ENCODE results near the gene PTPRF. TPM values are rescaled to one million over a fixed set of nuclear protein-coding genes. Genes with fewer than 3 reads are reported as not detected.

The PTPRF gene
- total RNA-seq, 1 experiment from 2014 or later: 21.4 TPM

DNA sequence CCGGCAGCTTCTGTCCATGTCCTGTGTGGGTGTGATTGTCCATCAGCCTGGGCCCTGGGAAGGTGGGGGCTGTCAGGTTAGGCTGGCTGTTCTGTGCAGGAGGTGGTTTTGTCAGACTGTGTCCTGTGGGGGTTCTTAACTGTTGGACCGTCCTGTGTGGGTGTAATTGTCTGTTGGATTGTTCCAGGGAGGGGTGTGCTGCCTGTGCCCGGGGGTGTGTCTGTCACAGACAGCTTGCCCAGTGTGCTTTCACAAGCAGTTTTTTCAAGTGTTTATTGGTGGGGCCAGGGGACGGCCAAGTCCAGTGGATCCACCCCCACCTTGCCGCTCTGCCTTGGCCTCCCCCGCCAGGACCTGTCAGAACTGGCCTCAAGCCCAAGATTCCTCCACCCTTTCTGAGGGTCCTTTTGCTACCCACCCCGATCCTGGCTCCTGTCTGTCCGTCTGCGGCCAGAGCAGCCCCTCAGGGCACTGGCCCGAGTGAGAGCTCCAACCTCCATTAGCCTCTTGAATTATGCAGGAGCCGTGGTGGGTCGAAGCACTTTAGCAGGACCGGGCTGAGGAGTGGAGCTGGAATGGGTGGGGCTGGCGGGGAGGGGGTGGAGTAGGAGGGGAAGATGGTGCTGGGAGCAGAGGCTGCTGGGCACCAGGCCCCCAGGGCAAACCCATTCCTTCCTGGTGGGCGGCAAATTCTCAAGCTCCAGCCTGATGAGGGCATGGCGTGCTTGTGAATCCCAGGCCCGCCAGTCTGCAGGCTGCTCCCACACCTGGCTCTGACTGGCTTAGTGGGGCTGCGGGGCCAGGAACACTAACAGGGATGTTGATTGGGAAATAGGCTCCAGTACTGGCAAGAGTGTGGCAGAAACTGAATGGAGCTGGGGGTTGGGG lies 47.2 kb downstream of the PTPRF start:
- no peak for DNase-seq (ENCODE audit: low read depth)

DNA sequence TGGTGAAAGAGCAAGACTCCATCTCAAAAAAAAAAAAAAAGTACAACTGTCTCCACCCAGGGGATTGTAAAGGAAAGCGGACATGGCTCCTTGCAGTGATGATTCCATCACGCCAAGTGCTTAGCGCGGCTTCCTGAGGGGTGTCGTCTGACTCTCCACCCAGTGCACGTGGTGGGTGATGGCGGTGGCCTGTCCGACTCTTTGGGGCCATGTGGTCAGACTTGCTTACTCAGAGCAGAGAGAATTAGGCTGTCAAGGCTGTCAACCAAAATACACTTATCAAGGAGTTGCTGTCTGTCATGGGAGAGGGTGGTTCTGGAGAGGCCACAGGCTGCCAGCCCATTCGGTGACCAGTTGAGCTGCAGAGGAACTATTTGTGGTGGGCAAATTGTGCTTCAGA lies 49.4 kb downstream of the PTPRF start:
- no peak for DNase-seq (ENCODE audit: low read depth)

GRCh38 chr1:43582162-43582566 lies 51.5 kb downstream of the PTPRF start:
- peak; percentile 97 for DNase-seq (ENCODE audit: low read depth)

GRCh38 chr1:43583058-43583457 lies 52.4 kb downstream of the PTPRF start:
- DNase-seq (ENCODE audit: low read depth): no peak

GRCh38 chr1:43584204-43584603 lies 53.5 kb downstream of the PTPRF start:
- no peak for DNase-seq (ENCODE audit: low read depth)

DNA sequence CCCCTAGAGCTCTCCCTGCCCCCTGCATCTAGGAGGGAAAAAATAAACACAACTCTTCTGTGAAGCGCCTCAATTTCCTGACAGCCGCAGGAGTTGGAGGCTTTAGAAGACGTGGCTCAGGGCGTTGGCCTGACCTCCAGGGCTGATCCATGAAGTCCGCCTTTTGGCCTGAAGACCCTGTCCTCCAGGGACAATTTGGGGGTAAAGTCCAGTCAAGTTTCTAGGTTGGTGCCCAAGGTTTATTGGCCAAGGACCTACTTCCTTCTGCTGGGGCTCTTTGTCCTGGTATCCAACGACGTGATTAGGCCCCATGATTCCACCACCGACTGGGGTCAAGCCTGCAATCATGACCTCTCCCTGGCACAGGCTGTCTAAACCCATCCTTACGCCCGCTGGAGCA lies 54.9 kb downstream of the PTPRF start:
- no peak for DNase-seq (ENCODE audit: low read depth)

DNA sequence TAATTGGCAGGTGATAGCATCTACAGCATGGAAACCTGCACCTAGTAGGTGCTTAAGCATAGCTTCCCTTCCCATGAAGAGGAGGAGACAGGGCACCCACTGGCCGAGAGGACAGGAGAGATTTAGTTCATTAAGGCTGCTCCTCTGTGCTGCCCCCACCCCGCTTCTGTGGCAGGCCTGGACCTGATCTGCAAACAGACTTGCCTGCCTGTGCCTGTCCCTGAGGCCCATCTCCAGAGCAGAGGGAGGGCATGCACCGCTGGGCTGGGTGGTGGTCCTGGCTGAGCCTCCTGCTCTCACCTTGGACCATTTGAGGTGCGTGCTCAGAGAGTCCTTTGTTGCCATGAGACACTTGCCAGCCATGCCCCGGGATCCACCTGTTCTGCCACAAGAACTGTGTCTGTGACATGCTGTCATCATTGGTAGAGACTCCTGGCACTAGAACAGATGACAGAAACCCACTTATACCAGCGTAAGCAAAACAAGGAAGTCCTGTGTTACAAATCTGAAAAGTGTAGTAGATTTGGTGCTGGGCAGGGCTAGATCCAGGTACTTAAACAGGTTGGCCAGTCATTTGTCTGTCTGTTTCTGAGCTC lies 55.6 kb downstream of the PTPRF start:
- no peak for DNase-seq (ENCODE audit: low read depth)

GRCh38 chr1:43587001-43587400 lies 56.3 kb downstream of the PTPRF start:
- DNase-seq (ENCODE audit: low read depth): no peak

DNA sequence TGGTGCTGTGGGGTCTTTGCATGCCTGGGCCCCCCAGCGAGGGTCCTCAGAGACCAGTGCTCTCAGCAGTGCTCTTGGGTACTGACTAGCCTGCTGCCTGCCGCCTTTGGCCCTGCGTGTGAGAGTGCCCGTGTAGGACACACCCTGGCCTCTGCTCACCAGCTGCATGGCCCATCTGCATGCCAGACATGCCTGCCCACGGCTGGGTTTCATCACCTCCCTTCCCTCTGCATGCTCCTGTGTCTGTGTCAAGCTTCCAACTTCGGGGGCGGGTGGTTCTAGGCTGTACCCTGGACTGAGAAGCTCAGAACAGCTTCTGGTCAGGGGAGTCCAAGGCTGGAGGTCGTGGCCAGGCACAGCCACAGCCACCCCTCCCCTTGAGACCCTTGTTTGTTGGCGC lies 56.9 kb downstream of the PTPRF start:
- DNase-seq (ENCODE audit: low read depth): no peak

- no peak for DNase-seq (ENCODE audit: low read depth)
These were observed 57.9 kb downstream of the PTPRF start for GRCh38 chr1:43588592-43588991.

DNA sequence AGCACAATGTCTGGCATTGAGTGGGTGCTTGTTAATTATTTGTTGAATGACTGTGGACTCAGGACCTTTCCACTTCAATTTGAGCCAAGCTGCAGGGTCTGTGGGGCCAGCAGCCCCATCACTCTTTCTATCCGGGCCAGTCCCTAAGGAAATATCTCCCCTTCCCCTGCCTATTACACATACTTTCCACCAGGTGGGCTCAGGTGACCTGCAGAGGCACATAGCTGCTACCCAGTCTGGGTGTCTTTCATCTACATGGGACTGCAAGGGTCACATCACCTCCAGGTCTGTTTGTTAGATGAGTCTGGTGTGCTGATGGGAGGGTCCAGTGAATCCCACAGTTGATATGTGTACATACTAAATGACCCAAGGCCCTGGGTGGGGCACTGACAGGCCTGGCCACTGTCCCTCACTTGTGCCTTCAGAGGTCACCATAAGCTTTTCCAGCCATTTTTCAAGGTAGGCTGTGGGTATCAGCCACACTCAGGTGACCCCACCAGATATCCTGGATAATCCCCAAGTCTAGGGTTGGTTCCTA lies 59.8 kb downstream of the PTPRF start:
- DNase-seq (ENCODE audit: low read depth): no peak

GRCh38 chr1:43591181-43591580 lies 60.5 kb downstream of the PTPRF start:
- no peak for DNase-seq (ENCODE audit: low read depth)

- no peak for DNase-seq (ENCODE audit: low read depth)
These were observed 61.5 kb downstream of the PTPRF start for GRCh38 chr1:43592051-43592665.

GRCh38 chr1:43592974-43593683 lies 62.4 kb downstream of the PTPRF start:
- DNase-seq (ENCODE audit: low read depth): no peak

GRCh38 chr1:43596579-43596978 lies 65.9 kb downstream of the PTPRF start:
- DNase-seq (ENCODE audit: low read depth): no peak

DNA sequence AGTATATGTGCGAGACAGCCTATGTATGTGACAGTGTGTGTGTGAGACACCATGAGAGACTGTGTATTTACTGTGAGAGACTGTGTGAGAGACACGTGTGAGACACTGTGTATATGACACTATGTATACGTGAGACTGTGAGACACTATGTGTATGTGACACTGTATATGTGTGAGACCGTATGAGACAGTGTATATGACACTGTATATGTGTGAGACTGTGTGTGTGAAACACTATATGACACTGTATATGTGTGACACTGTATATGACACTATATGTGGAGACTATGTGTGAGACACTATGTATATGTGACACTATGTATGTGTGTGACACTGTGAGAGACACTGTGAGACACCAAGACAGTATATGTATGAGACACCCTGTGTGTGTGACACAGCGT lies 66.3 kb downstream of the PTPRF start:
- no peak for DNase-seq (ENCODE audit: low read depth)

GRCh38 chr1:43597721-43598120 lies 67.0 kb downstream of the PTPRF start:
- DNase-seq (ENCODE audit: low read depth): no peak

GRCh38 chr1:43598622-43599021 lies 67.9 kb downstream of the PTPRF start:
- DNase-seq (ENCODE audit: low read depth): no peak

DNA sequence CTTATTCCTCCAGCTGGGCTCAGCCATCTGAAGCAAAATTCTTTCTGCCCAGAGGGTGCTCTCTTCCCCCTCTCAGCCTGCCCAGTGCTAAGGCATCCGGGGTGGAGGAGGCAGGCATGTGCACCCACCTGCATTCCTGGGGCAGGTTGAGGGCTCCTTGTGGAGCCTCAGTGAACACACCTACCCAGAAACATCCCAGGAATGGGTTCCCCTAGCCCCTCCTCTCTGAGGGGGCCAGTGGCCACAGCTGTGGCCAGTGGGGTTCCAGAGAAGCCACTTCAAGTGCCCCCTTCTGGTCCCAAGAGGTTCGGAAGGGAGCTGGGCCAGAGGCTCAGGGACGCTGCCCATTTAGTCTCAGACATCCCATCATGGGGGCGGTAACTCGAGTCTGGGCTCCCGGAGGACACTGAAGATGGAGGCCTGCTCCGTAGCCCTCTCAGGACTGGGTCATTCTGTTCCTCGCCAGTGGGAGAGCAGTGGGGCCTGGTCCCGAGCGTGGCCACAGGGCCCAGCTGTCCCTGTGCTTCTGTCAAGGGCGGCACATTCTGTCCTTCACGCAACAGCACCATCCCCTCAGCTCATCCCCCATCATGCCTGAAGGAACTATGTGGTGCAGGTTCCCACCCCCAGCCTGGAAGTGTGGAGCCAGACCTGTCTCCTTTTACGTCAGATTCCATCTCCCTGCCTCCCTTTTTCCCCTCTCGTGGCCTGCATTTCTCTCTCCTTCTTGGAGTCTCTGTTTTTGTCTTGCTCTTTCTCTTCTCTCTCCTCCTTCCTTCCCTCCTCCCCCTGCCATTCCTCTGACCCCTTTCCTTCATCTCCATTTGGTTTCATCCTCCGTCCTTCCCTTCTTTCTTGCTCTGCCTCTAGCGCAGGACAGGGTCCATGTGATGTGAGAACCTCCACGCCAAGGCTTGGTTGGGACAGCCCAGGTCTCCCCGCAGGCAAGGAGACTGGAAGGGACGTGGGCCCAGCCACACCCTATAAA lies 69.6 kb downstream of the PTPRF start:
- no peak for DNase-seq (ENCODE audit: low read depth)

DNA sequence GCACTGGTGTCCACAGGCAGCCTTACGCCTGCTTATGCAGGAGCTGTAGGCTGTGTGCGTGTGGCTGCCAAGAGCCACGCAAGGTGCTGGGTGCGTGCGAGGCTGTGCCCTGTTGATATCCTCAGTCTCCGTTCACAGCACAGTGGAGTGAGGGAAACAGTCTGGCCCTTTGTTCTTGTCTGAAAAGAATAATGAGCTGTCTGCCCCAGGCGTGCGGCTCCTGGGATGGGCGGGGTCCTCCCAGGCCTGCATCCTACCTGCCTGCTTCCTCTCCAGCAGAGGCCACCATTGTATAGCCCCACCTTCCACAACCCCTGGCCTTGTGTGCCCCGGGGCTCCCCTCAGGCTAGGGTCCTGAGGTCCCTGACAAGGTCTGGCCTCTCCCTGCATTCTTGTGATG lies 72.3 kb downstream of the PTPRF start:
- no peak for DNase-seq (ENCODE audit: low read depth)

GRCh38 chr1:43604192-43604591 lies 73.5 kb downstream of the PTPRF start:
- DNase-seq (ENCODE audit: low read depth): no peak
